Measurements from ENCODE around the gene KCNN1.
"Not testable (repeated sequence)": the region's sequence is repeated elsewhere in the genome, so short reads cannot be mapped to it uniquely, and the experiment has no call there.

KCNN1 gene

DNA sequence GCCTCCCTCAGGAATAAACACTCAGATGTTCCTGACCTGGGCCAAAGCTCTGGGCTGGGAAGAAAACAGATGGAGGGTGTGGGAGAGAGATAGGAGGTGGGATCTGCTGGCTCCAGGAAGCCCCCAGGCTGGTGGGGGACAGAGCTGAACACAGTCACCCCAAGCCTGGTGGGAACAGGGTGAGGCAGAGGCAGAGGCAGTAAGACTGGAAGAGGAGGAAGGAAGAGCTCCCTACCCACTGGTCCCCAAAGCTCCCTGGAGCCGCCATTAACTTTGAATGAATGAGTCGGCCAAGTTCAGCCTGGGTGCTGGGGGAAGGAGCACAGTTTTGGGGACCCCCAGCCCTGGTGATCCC lies 801 bp upstream of the KCNN1 start:
- in situ Hi-C loops (cut with HindIII; ENCODE audit: low pct_unique_long_range_greater_than_20kb, low sequenced_read_pairs): no loop called here
- no peak for TF ChIP-seq JUND (IDR thresholded peaks at IDR 0.05; ENCODE audit: low read depth)
- DNase-seq (ENCODE audit: low read depth in 1 of 2, low spot score in 1 of 2): no peak

- in situ Hi-C loops (cut with HindIII; ENCODE audit: low pct_unique_long_range_greater_than_20kb, low sequenced_read_pairs): no loop called here
- no peak for DNase-seq (ENCODE audit: low read depth in 1 of 2, low spot score in 1 of 2)
- TF ChIP-seq JUND (IDR thresholded peaks at IDR 0.05; ENCODE audit: low read depth): no peak
Measured at GRCh38 chr19:17967257-17968051, 547 bp downstream of the KCNN1 start.

- in situ Hi-C loops (cut with HindIII; ENCODE audit: low pct_unique_long_range_greater_than_20kb, low sequenced_read_pairs): no loop called here
- DNase-seq (ENCODE audit: low read depth in 1 of 2, low spot score in 1 of 2): no peak
- TF ChIP-seq JUND (IDR thresholded peaks at IDR 0.05; ENCODE audit: low read depth): no peak
Measured at GRCh38 chr19:17968362-17968761, 1.5 kb downstream of the KCNN1 start.

- no peak for DNase-seq (ENCODE audit: low read depth in 1 of 2, low spot score in 1 of 2)
- in situ Hi-C loops (cut with HindIII; ENCODE audit: low pct_unique_long_range_greater_than_20kb, low sequenced_read_pairs): no loop called here
- TF ChIP-seq JUND (IDR thresholded peaks at IDR 0.05; ENCODE audit: low read depth): no peak
Measured at GRCh38 chr19:17969096-17969792, 2.3 kb downstream of the KCNN1 start.

GRCh38 chr19:17972230-17972629 lies 5.3 kb downstream of the KCNN1 start:
- in situ Hi-C loops (cut with HindIII; ENCODE audit: low pct_unique_long_range_greater_than_20kb, low sequenced_read_pairs): no loop called here
- no peak for TF ChIP-seq JUND (IDR thresholded peaks at IDR 0.05; ENCODE audit: low read depth)
- DNase-seq (ENCODE audit: low read depth in 1 of 2, low spot score in 1 of 2): no peak

DNA sequence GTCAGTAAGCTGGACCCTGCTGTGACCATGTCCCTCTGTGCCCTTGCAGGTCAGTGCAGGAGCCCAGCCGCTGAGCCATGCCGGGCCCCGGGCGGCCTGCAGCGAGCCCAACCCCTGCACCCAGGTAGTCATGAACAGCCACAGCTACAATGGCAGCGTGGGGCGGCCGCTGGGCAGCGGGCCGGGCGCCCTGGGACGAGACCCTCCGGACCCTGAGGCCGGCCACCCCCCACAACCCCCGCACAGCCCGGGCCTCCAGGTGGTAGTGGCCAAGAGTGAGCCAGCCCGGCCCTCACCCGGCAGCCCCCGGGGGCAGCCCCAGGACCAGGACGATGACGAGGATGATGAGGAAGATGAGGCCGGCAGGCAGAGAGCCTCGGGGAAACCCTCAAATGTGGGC lies 6.9 kb downstream of the KCNN1 start:
- TF ChIP-seq JUND (IDR thresholded peaks at IDR 0.05; ENCODE audit: low read depth): no peak
- no peak for DNase-seq (ENCODE audit: low read depth in 1 of 2, low spot score in 1 of 2)
- in situ Hi-C loops (cut with HindIII; ENCODE audit: low pct_unique_long_range_greater_than_20kb, low sequenced_read_pairs): no loop called here

DNA sequence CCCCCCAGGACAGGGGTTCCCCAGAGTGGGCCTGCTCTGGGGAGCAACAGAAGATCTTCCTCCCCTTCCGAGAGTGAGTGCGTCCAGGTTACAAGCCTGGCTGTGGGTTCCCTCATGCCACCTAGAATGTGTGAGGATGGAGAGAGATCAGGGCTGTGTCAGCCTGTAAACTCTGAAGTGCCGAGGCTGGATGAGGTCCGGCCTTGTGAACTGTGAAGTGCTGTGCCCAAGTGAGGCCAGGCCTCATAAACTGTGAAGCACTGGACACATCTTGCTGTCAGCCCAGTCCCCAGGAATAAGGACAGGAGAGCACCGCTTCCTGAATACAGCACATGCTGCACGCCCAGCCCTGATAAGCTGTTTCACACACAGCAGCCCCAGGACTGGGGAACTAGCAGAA lies 7.6 kb downstream of the KCNN1 start:
- DNase-seq (ENCODE audit: low read depth in 1 of 2, low spot score in 1 of 2): no peak
- TF ChIP-seq JUND (IDR thresholded peaks at IDR 0.05; ENCODE audit: low read depth): no peak
- in situ Hi-C loops (cut with HindIII; ENCODE audit: low pct_unique_long_range_greater_than_20kb, low sequenced_read_pairs): no loop called here

DNA sequence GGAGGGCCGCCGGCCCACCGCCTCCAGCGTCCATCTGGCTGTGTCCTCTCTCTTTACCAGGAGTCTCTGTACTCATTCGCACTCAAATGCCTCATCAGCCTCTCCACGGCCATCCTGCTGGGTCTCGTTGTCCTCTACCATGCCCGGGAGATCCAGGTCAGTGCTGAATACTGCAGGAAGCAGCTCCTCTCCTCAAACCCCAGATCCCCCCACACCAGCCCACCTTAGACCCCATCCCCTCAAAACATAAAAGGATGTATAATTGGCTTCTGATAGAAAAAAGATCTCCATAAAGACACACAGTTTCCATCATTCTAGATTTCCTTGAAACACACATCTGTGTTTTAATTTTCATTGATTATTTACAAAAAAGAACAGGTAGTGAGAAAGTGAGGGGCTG lies 8.1 kb downstream of the KCNN1 start:
- DNase-seq (ENCODE audit: low read depth in 1 of 2, low spot score in 1 of 2): no peak
- TF ChIP-seq JUND (IDR thresholded peaks at IDR 0.05; ENCODE audit: low read depth): no peak
- in situ Hi-C loops (cut with HindIII; ENCODE audit: low pct_unique_long_range_greater_than_20kb, low sequenced_read_pairs): no loop called here

GRCh38 chr19:17977021-17977420 lies 10.1 kb downstream of the KCNN1 start:
- in situ Hi-C loops (cut with HindIII; ENCODE audit: low pct_unique_long_range_greater_than_20kb, low sequenced_read_pairs): no loop called here
- no peak for TF ChIP-seq JUND (IDR thresholded peaks at IDR 0.05; ENCODE audit: low read depth)
- DNase-seq (ENCODE audit: low read depth in 1 of 2, low spot score in 1 of 2): no peak

DNA sequence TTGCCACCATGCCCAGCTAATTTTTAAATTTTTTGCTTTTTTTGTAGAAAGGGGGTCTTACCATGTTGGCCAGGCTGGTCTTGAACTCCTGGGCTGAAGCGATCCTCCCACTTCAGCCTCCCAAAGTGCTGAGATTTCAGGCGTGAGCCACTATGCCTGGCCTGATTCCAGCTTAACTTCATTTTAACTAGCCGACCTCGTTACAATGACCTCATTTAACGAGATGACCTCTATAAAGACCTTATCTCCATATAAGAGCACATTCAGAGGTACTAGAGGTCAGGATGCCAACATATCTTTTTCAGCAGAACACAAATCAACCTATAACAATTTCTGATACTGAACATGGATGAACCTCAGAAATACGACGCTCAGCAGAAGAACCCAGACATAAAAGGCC lies 10.6 kb downstream of the KCNN1 start:
- DNase-seq (ENCODE audit: low read depth in 1 of 2, low spot score in 1 of 2): no peak
- in situ Hi-C loops (cut with HindIII; ENCODE audit: low pct_unique_long_range_greater_than_20kb, low sequenced_read_pairs): no loop called here

DNA sequence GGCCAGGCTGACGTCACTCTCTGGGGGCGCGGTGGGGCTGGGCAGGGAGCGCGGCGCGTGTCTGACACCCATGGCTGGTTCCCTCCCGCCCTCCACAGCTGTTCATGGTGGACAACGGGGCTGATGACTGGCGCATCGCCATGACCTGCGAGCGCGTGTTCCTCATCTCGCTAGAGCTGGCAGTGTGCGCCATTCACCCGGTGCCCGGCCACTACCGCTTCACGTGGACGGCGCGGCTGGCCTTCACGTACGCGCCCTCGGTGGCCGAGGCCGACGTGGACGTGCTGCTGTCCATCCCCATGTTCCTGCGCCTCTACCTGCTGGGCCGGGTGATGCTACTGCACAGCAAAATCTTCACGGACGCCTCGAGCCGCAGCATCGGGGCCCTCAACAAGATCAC lies 14.7 kb downstream of the KCNN1 start:
- TF ChIP-seq JUND (IDR thresholded peaks at IDR 0.05; ENCODE audit: low read depth): no peak
- no peak for DNase-seq (ENCODE audit: low read depth in 1 of 2, low spot score in 1 of 2)
- in situ Hi-C loops (cut with HindIII; ENCODE audit: low pct_unique_long_range_greater_than_20kb, low sequenced_read_pairs): no loop called here

More for the DNA sequence above, 10.6 kb downstream of the KCNN1 start:
- TF ChIP-seq JUND (IDR thresholded peaks at IDR 0.05; ENCODE audit: low read depth): no peak

DNA sequence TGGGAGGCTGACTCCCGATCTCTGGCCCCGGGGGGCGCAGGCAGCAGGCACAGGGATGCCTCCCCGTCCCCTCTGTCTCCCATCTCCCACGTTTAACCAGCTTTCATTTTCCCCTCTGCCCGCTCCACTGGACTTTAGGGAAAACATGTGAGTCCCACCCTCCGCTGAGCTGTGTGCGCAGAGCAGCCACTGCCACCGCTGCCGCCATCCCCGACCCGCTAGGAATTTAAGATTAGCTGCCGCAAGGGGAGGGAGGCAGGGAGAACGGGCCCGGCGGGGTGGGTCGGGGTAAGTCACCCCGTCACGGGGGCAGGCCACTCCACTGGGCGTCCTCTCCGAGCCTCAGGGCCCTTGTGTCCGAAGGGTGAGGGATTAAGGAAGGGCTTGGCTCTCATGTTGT lies 15.5 kb downstream of the KCNN1 start:
- DNase-seq (ENCODE audit: low read depth in 1 of 2, low spot score in 1 of 2): no peak
- no peak for TF ChIP-seq JUND (IDR thresholded peaks at IDR 0.05; ENCODE audit: low read depth)
- in situ Hi-C loops (cut with HindIII; ENCODE audit: low pct_unique_long_range_greater_than_20kb, low sequenced_read_pairs): no loop called here

DNA sequence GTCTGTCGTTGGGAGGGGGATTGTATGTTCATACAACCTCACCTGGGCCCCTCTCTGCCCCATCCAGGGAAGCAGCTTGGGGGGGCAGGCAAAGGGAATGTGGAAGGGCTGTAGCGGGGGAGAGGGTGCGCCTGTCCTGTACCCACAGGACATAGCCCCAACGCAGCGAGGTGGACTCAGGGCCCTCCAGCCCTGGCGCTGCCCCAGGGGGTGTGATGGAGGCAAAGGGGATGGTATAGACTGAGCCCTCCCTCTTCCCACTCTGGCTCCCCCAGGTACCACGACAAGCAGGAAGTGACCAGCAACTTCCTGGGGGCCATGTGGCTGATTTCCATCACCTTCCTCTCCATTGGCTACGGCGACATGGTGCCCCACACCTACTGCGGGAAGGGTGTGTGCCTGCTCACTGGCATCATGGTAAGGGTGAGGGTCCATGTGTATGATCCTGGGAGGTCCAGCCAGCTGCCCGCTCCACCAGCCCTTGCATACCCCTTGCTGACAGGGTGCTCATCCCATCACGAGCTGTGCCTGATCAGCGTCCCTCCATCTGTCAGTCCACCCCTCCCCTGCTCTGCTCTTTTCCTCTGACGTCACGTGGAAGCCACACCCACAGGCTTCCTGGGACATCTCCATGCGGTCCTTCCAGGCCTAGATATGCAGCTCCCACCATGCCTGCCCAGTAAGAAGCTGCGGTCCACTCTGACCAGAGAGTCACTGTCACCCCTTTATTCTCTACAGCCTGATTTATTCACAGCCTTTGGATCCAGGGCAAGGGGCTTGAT lies 18.3 kb downstream of the KCNN1 start:
- in situ Hi-C loops (cut with HindIII; ENCODE audit: low pct_unique_long_range_greater_than_20kb, low sequenced_read_pairs): no loop called here
- no peak for TF ChIP-seq JUND (IDR thresholded peaks at IDR 0.05; ENCODE audit: low read depth)
- peak in 1 of 2 experiments; percentile 16 for DNase-seq (ENCODE audit: low read depth in 1 of 2, low spot score in 1 of 2)

GRCh38 chr19:17986569-17986968 lies 19.7 kb downstream of the KCNN1 start:
- DNase-seq (ENCODE audit: low read depth in 1 of 2, low spot score in 1 of 2); in situ Hi-C loops (cut with HindIII; ENCODE audit: low pct_unique_long_range_greater_than_20kb, low sequenced_read_pairs): not testable (repeated sequence)
